Astrocyte of the cerebellum (primary cell): Measurements from ENCODE around the gene KCNMA1.

Source experiments
- DNase-seq: peaks from one replicate; pipeline ENCODE4 v3.0.0-alpha.2; 2011; ENCODE audit warnings: low read depth
- H3K4me3 ChIP-seq: 2 replicates; pipeline ENCODE4 v1.5.1; 2011; ENCODE audit warnings: mild to moderate bottlenecking, low read depth, low read length, moderate library complexity
- CTCF ChIP-seq: IDR thresholded peaks from 2 replicates; pipeline ENCODE4 v1.5.1; 2012; ENCODE audit warnings: low read length, low read depth, moderate library complexity, mild to moderate bottlenecking; ENCODE audit errors: missing control alignments
- in situ Hi-C: cut with HindIII; loops from 2 replicates; pipeline ENCODE4 v1.10.0; 2017; ENCODE audit warnings: low sequenced_read_pairs

KCNMA1 gene

GRCh38 chr10:77297393-77297739 lies 340.2 kb downstream of the KCNMA1 start:
- no peak for TF ChIP-seq CTCF
- in situ Hi-C loops: no loop called here
- no peak overlapping the region for H3K4me3 ChIP-seq
- DNase-seq: no peak

- DNase-seq: no peak
- in situ Hi-C loops: no loop called here
- H3K4me3 ChIP-seq: no peak overlapping the region
- no peak for TF ChIP-seq CTCF
These were observed 340.8 kb downstream of the KCNMA1 start for GRCh38 chr10:77296534-77297392.

GRCh38 chr10:77293773-77294172 lies 343.8 kb downstream of the KCNMA1 start:
- H3K4me3 ChIP-seq: no peak overlapping the region
- no peak for TF ChIP-seq CTCF
- DNase-seq: no peak
- in situ Hi-C loops: no loop called here

GRCh38 chr10:77293347-77293746 lies 344.3 kb downstream of the KCNMA1 start:
- no peak for DNase-seq
- H3K4me3 ChIP-seq: no peak overlapping the region
- in situ Hi-C loops: no loop called here
- no peak for TF ChIP-seq CTCF

- TF ChIP-seq CTCF: no peak
- in situ Hi-C loops: no loop called here
- H3K4me3 ChIP-seq: no peak overlapping the region
- no peak for DNase-seq
These were observed 345.8 kb downstream of the KCNMA1 start for GRCh38 chr10:77291596-77292505.

- in situ Hi-C loops: no loop called here
- no peak overlapping the region for H3K4me3 ChIP-seq
- TF ChIP-seq CTCF: no peak
- DNase-seq: peak; percentile 71
These were observed 347.0 kb downstream of the KCNMA1 start for GRCh38 chr10:77290528-77291155.
